Omental fat pad (tissue), 4 donors: ENCODE results near the gene PITPNM3. TPM values are rescaled to one million over a fixed set of nuclear protein-coding genes. Genes with fewer than 3 reads are reported as not detected.
"Not testable (repeated sequence)": the region's sequence is repeated elsewhere in the genome, so short reads cannot be mapped to it uniquely, and the experiment has no call there.

Experiments used
- ATAC-seq: fragments of 150-250 bp; one replicate; pipeline ENCODE4 v1.9.1; 2016; ENCODE audit warnings: mild to moderate bottlenecking, moderate library complexity; ENCODE audit not compliant: low FRiP score
- DNase-seq: peaks from one replicate; pipeline ENCODE4 v3.0.0-alpha.2; 2019; ENCODE audit warnings: low spot score
- CTCF ChIP-seq, 3 donors: fragments of 450-650 bp; IDR thresholded peaks; one replicate each; pipeline ENCODE4 v1.5.1; 2016 to 2017; ENCODE audit warnings: antibody characterized with exemption in 3 of 3, mild to moderate bottlenecking in 3 of 3, moderate library complexity in 2 of 3
- total RNA-seq, 4 donors: library from RNA; depleted of rRNA; stranded (reverse); fragments of >200 nt; gene quantifications; one replicate each; pipeline ENCODE4 v1.1.0, GENCODE V29; 2016

The PITPNM3 gene
- total RNA-seq, 4 donors from 2014 or later: 0.82 to 3.5 (median 2.5) TPM

GRCh38 chr17:6596941-6597340, 40.6 kb upstream of the PITPNM3 start:
- TF ChIP-seq CTCF (IDR thresholded peaks at IDR 0.05): no peak
- ATAC-seq: no peak
- no peak for DNase-seq

GRCh38 chr17:6596511-6596910, 40.2 kb upstream of the PITPNM3 start:
- DNase-seq (no peak), ATAC-seq (no peak)
- TF ChIP-seq CTCF (IDR thresholded peaks at IDR 0.05): no peak

GRCh38 chr17:6596081-6596480, 39.7 kb upstream of the PITPNM3 start:
- no peak for TF ChIP-seq CTCF (IDR thresholded peaks at IDR 0.05)
- DNase-seq (no peak), ATAC-seq (no peak)

GRCh38 chr17:6593371-6593770, 37.0 kb upstream of the PITPNM3 start:
- not testable (repeated sequence) for DNase-seq, ATAC-seq

GRCh38 chr17:6592173-6592572, 35.8 kb upstream of the PITPNM3 start:
- ATAC-seq (no peak), DNase-seq (no peak)
- TF ChIP-seq CTCF (IDR thresholded peaks at IDR 0.05): no peak

- no peak for TF ChIP-seq CTCF (IDR thresholded peaks at IDR 0.05)
- ATAC-seq (no peak), DNase-seq (no peak)
These were observed 35.3 kb upstream of the PITPNM3 start for GRCh38 chr17:6591599-6592158.

GRCh38 chr17:6589266-6589946, 33.1 kb upstream of the PITPNM3 start:
- ATAC-seq: no peak
- DNase-seq: no peak
- no peak for TF ChIP-seq CTCF (IDR thresholded peaks at IDR 0.05)
